NCI-H187 (cell line): ENCODE data around the gene DHRS9.
"Not testable (repeated sequence)": the region's sequence is repeated elsewhere in the genome, so short reads cannot be mapped to it uniquely, and the experiment has no call there.

ENCODE experiments used
- DNase-seq, 2 experiments: peaks; one replicate each; lab custom pipeline; 2025; lab: John Stamatoyannopoulos, UW

DHRS9 gene

DNA sequence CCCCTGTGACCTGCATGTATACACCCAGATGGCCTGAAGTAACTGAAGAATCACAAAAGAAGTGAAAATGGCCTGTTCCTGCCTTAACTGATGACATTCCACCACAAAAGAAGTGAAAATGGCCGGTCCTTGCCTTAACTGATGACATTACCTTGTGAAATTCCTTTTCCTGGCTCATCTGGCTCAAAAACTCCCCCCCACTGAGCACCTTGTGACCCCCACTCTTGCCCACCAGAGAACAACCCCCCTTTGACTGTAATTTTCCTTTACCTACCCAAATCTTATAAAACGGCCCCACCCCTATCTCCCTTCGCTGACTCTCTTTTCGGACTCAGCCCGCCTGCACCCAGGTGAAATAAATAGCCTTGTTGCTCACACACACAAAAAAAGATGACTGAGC lies 67.1 kb downstream of the DHRS9 start:
- not testable (repeated sequence) for DNase-seq

DNA sequence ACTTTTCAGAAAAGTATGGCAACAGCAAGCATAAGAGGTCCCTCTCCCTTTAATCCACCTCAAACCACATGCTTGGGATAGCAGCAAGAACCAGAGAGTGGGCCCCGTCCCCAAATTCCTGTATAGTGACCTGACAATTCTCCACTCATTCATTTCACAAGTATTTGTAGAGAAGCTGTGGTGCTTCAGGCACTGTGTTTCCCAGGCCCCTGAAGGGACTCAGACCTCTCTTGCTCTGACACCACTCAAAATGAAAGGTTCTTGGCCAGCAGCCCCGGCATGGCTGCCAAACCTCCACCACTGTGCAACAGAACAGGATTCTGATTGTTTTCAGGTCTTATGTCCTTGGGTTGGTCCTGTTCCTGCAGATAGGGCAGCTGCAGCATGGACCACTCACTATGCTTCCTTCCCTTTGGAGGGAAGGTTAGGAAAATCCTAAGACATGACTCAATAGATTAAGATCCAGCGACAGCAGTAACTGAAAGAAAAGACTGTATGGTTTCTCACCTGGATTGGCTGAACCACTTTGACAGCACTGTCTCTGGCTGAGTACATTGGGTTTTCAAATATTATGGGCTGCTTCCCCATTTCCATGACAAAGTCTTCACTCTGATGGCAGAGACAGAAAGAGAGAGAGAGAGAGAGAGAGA lies 67.6 kb downstream of the DHRS9 start:
- DNase-seq: no peak

DNA sequence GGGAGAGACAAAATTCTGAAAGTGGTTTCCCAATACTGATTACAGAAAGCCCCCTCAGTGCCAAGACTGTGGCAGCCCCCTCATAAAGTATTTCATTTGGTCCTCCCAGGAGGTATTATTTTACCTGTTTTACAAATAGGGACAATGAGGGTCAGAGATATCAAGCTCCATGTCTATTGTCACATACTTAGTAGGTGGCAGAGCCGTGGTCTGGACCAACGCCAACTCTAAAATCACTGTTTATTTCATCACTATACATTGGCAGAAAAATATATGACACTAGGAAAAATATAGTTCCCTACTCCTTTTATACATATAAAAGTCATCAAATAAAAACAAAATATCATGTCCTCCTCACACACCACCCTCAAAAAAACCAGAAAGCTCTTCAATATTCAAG lies 68.6 kb downstream of the DHRS9 start:
- DNase-seq: no peak

DNA sequence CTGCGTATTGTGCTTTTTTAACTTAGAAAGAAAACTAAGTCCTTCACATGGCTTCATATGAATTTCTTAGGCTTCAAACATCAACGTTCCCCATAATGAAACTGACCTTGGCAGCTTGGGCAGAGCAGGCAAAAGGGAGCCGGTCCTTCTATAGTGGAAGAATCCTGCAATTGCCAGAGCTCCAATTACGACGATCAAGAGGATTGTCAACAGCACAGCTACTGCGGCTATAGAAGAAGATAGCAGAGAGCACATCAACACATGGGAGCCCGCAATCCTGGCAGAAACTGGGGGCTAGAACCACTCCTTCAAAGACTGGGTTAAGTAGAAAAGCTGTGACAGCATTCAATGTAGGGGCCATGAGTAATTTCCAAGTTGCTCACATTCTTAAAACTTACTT lies 69.8 kb downstream of the DHRS9 start:
- DNase-seq: no peak

DNA sequence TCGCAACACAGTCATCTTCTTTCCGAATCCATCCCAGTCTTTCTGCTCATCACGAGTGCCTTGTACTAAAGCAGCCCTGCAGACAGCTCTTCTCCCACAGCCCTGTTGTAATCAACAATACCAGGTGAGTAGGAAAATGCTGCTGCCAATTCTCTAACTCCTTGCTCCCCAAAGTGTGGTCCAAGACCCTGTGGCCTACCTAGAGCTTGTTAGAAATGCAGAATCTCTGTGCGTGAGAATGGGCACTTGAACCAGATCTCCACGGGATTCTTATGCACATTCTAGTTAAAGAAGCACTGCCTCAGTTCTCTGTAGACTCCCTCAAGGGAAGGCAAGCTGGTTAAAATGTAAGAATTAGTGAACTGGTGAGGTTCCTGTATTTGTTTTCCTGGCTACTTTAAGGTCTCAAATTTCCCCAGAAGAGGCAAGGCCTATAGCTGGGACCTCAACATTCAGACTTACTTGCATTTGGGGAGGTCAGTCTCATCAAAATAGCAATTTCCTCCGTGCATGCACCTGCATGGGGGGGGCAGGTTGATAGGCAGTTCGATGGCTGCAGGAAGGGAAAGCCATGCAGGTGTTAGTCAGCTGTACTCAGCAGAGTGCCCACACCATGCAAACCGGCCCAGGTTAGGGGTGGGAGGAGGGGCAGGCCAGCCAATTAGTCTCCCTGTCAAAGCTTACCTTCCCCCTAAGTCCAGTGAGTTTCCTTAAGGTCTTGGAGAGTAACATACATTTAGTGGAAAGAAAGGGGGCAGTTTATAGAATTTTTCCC lies 70.8 kb downstream of the DHRS9 start:
- no peak for DNase-seq

DNA sequence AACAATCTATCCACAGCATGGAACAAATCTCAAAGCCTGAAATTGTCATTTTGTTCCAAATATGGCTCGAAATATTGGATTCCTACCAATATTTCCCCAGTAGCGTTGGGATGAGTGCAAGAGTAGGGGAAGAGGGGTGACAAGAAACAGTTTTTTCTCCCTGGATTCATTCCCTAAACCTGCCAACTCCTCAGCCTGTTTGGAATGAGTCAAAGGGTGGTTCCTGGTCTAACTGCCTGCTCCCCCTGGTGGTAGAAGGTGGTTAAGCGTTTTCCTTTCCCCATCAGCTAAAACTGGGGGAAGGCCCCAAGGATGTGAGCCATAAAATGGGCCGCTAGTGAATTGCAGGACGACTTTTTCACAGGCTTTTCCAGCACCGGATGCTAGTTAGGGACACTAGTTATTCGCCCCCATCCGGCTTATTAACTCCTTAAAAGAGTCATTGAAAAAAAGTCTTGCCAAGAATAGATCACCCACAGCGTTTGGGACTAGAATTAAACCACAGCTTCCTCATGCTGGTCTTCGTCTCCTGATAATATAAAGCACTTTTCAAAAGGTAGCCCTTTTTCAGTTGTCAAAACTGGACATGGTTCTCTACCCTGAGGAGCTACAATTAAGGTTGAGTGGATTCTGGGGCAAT lies 72.5 kb downstream of the DHRS9 start:
- DNase-seq: no peak

DNA sequence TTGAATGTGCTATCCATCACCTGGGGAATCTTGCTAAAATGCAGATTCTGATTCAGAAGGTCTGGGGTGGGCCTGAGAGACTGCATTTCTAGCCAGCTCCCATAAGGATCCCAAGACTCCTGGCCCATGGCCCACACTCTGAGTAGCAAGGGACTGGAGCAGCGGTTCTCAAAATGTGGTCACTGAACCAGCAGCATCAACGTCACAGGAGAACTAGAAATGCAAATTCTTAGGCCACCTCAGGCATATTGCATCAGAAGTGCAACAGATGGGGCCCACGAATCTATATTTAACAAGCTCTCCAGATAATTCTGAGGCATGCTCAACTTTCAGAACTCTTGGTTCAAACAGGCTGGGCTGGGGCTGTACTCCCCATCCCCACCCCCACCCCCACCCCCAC lies 74.6 kb downstream of the DHRS9 start:
- no peak for DNase-seq
